Medulla oblongata (tissue), 1 donor: Measurements from ENCODE around the gene GOLGA5.
A peak's percentile ranks its signal among the peaks of the same experiment; 100 is the strongest.
"Not testable (repeated sequence)": the region's sequence is repeated elsewhere in the genome, so short reads cannot be mapped to it uniquely, and the experiment has no call there.

ENCODE experiments used
- DNase-seq: peaks from one replicate; pipeline ENCODE4 v3.0.0-alpha.2; 2015; ENCODE audit errors: extremely low spot score

GOLGA5 gene

DNA sequence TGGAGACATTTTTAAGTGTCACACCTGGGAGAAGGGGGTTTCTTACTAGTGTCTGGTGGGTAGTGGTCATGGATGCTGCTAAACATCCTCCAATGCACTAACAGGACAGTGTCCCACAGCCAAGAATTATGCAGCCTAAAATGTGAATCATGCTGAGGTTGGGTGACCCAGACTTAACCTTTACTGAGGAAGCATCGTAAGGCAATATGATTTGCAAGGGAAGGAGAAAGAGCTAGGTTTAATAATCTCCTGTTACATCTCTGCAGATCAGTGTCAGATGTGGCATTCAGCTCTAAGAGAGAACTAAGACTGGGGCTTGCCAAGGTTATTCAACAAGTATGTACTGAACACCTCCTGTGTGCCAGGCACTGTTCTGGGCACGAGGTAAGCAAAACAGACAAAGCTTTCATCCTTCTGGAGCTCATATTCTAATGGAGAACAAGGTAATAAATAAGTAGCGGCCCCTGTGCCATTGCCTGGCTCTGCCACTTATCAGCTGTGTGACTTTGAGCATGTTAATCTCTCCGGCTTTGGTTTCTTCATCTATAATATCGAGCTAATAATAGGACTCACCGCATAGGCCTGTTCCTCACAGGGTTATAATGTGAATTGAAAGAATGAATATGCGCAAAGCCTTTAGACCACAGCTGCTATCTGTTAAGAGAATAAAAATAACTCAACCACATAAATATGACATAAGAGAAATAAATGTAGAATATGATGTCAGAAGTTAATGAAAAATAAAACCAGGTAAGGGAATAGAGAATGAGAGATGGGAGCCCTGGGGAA is 13.5 kb upstream of the GOLGA5 start:
- no peak for DNase-seq

DNA sequence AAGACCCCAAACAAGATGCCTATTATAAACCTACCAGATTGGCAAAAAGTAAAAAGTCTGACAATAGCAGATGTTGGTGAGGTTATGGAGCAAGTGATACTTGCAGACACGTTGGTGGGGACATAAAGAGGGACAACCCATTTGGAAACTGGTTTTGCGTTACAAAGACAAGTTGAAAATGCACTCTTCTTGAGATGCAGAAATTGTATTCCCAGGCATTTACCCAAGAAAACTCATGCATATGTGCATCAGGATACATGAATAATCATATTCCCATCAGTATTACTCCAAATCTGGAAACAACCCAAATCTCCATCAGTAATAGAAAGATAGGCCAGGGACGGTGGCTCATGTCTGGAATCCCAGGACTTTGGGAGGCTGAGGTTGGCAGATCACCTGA is 12.8 kb upstream of the GOLGA5 start:
- DNase-seq, result no peak

DNA sequence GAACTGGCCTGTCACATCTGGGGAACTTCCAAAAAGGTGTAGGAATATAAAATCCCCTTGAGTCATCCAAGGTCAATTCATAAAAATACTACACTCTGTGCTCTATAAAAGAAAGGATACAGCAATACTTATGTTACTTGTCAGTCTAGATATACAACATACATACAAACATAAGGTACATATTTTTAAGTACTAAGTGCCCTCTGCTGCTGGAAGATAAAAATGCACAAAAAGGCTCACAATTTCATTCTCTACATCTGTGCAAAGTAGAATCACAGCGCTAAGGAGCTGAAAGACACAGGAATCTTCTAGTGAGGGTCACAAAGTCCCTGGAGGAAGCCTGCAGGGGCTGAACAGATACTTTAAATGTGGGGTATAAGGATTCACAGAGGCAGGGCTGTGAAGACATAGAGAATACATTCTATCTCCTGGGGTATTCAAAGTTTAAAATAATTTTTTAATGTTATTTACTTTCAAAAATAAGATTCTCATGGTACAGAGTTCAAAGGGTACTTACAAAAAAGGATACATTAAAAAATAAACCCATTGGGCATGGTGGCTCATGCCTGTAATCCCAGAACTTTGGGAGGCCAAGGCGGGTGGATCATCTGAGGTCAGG is 10.2 kb upstream of the GOLGA5 start:
- DNase-seq, result peak; percentile 73

DNA sequence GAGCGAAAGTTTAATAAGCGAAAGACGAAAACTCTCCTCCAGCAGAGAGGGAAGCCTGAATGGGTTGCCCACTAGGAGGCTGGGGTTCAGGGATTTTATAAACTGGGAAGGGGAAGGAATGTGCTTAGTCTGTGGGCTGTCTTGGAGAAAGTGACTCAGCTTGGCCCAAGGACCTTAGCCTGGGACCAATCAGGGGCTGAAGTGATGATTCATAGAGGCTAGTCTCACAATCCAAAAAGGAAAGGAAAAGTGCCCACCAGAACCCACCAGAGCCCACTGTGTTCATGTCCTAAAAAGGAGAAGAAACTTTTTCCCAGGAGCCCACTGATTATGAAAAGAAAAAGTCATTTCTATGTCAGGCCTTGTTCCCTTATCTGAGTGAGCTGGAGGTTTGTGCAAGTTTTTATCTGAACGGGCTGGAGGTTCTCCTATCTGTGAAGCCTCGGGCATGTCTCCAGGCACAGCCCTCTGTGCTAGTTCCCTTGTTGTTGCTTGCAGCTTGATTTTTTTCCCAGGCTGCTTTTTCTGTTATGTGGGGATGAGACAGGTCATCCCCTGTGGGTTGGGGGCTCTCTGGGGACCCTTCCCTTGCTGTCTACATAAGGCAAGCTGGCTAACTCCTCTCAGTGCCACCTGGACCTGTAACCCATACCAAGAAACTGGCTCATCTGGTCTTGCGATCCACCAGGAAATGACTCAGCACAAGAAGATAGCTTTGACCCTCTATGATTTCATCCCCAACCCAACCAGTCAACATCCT is 8.3 kb upstream of the GOLGA5 start:
- DNase-seq, result no peak

DNA sequence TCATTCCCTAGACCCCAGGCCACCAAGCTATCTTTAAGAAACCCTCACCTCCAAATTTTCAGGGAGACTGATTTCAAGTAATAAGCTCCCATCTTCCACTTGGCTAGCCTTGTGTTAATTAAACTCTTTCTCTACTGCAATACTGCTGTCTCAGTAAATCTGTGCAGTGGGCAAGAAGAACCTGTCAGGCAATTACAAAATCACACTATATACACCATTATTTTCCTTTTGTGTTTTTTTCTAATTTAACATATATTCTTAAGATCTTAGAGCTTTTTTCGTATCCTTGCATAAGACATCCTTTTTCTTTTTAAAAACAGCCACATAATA is 7.7 kb upstream of the GOLGA5 start:
- DNase-seq, result no peak

DNA sequence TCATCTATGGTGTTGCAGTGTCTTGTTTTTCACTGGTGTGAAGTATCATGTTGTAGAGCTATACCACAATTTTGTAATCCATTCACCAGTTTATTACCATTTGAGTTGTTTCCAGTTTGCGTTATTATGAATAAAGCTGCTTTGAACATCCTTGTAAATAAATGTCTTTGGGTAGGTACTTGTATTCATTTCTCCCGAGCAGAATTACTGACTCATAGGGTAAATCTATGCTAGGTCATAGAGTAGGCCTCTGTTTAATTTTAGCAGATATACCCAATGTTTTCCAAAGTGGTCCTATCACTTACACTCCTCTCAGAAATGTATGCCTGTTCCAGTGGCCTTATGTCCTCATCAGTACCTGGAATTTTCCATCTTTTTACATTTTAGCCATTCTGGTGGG is 6.6 kb upstream of the GOLGA5 start:
- DNase-seq, result no peak

DNA sequence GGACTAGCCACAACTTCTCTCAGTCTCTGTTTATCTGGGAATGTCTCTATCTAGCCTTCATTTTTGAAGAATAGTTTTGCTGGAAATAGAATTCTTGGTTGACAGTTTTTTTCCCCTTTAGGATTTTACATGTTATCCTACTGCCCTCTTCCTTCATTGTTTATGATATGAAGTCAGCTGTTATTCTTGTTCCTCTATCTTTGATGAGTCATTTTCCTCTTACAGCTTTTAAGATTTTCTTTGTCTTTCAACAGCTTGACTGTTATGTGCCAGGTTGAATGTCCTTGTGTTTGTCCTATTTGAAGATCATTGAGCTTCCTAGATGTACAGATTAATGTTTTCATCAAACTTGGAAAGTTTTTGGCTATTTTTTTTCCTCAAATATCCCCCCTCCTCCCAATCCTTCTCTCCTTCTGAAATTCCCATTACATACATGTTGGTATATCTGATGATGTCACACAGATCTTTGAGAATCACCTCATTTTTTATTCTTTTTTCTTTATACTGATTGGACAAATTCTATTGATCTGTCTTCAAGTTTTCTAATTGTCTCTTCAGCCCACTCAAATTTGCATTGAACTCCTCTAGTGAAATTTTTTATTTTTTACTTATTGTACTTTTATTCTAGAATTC is 4.5 kb upstream of the GOLGA5 start:
- DNase-seq, result no peak

DNA sequence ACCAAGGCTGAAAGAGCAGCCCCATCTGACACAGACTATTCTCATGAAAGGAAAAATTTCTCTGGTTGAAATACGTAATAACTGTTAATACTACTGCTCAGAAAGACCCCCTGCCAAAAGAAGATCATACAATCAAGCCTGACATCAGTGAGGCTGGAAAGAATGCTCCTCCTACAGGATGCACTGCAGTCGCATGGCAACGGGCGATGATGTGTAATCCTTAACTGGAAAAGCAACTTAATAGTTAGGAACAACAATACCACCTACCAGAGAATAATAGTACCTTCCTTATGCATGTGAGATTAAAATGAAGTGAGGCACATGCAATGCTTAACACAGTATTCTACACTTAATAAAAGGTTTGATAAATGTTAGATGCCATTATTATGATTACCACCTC is 1.2 kb upstream of the GOLGA5 start:
- DNase-seq, result no peak

DNA sequence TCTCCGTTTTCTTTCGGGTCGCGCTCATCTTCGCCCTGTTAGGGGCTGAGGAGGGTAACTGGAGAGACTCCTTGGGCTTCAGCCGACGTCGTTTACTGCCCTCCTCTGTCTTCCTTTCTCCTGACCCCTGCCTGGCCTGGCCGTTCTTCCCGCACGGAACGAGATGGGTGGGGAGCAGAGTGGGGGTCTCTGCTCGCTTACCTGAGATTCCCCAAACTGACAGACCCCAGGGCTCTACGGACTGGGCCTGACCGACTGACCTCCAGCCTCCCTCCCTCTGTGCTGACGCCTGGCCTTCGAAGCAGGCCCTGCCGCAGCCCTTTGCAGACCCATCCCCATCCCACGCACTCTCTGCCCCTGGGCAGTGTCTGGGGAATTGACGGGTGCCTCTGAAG is 439 bp downstream of the GOLGA5 start:
- DNase-seq, result no peak

DNA sequence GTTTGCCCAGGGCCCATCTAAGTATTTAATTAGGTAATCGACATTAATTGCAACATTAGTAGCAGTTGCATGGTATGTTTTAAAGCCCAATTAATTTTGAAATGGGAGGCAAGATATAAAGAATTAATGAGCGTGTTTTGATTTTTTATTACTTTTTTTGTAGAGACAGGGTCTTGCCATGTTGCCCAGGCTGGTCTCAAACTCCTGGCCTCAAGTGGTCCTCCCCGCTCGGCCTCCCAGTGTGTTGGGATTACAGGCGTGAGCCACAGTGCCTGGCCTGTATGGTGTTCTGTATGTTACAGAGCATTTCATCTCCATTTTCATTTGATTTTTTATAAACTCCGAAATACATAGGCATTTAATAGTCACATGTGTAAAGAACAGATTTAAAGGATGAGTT is 856 bp downstream of the GOLGA5 start:
- DNase-seq, result no peak

DNA sequence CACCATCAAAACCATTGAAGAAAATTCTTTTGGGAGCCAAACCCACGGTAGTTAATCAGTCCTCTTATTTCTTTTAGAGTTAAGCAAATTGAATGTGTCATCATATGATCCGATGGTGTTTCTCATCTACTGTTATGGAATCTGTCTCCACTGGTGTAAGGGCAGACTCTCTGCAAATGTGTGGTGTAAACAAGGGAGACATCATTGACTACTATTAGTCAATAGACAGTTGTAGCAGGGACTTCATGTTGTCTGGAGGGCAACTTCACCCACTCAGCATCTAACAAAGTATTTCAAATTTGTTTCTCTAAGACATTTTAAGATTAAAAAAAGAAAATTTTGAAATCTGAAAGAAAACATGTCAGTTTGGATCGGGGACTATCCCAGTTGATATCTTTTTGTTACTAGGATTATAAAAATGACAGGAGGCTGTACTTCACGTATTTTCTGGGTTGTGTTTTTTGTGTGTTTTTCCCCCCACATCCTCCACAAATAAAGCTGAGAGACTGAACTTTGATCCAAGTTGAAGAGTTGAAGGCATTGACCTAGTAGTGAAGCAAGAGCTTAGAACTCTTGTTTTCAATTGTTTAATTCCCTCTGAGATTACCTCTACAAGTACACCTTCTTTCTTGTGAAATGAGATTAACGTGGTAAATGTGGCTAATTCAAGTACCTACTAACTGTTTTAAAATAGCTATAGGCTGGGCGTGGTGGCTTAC is 4.0 kb downstream of the GOLGA5 start:
- DNase-seq, result no peak

DNA sequence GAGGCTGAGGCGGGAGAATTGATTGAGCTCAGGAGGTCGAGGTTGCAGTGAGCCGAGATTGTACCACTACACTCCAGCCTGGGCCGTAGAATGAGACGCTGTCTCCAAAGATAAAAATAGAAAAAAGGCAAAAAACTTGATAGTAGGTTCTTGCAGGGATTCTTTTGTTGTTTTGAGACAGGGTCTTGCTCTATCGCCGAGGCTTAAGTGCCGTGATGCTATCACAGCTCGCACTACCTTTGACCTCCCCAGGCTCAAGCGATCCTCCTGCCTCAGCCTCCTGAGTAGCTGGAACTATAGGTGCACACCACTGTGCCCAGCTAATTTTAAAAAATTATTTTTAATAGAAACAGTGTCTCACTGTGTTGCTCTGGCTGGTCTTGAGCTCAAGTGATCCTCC is 4.7 kb downstream of the GOLGA5 start:
- DNase-seq, result no peak

DNA sequence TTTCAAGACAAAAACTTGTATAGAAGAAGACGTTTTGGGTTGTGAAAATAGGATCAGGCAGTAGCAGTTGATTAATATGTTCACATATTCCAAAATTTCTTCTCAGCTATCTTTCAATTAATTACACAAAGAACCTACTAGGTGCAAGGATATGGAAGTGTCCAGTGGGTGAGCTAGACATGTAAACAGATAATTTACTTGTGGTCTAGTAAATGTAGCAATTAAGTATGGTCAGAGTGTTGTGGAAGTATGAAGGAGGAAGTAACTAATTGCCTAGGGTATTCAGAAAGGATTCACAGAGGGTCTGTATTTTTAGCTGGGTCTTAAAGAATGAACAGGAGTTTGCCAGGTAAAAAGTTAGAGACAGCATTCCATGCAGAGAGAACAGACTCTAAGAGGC is 5.9 kb downstream of the GOLGA5 start:
- no peak for DNase-seq

DNA sequence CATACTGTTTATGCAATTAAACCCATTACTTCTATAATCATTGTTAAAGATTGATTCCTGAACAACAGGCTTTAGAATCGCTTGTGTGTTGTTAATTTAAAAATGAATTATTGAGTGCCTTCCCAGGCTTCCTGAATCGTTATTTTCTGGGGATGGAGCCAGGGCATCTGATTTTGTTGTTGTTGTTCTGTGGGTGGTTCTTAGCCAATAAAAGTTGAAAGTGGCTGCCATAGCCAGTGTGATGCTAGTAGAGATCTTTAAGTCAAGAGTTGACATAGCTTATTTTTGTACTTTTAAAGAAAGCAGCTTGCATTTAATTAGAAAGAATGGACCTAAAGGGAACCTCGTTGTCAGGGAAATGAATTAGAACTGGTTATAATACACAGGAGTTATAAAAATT is 6.4 kb downstream of the GOLGA5 start:
- DNase-seq, result no peak

DNA sequence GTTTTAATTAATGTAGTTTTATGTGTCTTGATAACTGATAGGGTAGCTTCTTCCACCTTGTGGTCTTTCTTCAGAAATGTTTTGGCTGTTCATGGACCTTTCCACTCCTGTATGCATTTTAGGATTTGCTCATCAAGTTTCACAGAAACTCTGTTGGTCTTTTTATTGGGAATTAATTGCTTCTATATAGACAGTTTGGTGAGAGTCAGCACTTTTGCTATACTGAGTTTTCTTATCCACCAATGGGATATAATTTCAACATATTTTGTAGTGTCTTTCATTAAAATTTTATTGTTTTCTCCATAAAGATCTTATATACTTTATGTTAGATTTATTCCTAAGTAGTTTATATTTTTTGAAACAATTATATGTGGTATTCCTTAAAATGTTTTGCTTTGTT is 7.8 kb downstream of the GOLGA5 start:
- DNase-seq, result no peak

DNA sequence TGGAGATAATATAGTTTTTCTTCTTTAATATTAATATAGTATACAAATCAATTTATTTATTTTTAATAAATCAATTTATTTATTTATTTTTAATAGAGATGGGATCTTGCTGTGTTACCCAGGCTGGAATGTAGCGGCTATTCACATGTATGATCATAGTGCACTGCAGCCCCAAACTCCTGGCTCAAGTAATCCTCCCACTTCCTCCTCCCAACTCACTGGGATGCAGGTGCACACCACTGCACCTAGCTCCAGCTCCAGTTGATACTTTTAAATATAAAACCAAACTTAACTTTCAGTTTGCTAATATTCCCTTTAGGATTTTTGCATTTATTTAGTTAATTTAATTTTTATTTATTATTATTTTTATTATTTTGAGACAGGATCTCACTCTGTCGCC is 8.6 kb downstream of the GOLGA5 start:
- DNase-seq, result no peak

DNA sequence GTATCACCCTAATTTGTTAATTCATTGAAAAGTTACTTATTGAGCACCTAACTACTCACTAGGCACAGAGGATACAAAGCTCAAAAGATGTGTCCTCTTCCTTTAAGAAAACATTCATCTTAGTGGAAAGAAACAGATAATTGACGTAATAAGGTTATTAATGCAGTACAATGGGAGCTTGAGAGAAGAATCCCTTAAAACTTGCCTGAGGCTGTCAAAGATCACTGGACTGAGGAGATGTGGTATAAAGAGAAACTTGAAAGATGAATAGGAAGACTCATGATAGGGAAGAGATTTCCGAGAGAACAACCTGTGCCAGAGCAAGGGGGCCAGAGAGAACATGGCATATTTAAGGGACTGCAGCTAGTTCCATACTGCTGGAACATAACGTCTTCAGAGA is 19.1 kb downstream of the GOLGA5 start:
- no peak for DNase-seq

DNA sequence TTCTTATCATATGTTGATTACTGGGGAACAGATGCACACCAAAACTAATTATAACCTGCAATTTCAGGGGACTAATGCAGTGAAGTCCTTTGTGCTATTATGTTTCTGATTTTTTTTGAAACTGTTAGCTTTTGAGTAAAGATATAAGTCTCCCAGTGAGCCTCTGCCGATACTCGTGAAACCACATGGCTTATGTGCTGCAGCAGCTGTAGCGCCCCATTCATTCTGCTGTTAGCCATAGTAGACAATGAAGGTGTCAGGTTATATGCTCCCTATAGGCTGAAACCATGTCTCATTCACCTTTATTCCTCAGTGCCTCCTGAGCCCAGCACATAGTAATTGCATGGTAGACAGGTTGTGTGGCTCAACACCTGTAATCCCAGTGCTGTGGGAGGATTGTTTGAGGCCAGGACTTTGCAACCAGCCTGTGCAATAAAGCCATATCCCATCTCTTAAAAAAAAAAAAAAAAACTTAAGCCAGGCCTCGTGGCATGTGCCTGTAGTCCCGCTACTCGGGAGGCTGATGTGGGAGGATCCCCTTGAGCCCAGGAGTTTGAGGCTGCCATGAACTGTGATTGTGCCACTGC is 25.0 kb downstream of the GOLGA5 start:
- no peak for DNase-seq

DNA sequence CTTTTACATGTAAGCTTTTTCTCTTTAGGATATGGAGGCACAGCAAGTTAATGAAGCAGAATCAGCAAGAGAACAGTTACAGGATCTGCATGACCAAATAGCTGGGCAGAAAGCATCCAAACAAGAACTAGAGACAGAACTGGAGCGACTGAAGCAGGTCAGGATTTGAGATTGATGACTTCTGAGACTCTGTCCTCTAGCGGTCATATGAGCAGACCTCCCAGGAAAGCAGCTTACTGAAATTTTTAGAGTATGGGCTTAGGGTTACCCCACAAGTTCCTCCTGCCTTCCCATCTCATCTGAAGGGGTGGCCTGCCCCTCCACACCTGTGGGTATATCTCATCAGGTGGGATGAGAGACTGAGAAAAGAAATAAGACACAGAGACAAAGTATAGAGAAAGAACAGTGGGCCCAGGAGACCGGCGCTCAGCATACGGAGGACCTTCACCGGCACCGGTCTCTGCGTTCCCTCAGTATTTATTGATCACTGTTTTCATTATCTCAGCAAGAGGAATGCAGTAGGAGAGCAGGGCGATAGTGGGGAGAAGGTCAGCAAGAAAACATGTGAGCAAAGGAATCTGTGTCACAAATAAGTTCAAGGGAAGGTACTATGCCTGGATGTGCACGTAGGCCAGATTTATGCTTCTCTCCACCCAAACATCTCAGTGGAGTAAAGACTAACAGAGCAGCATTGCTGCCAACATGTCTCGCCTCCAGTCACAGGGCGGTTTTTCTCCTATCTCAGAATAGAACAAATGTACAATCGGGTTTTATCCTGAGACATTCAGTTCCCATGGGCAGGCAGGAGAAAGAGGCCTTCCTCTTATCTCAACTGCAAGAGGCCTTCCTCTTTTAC is 25.8 kb downstream of the GOLGA5 start:
- not testable (repeated sequence) for DNase-seq

DNA sequence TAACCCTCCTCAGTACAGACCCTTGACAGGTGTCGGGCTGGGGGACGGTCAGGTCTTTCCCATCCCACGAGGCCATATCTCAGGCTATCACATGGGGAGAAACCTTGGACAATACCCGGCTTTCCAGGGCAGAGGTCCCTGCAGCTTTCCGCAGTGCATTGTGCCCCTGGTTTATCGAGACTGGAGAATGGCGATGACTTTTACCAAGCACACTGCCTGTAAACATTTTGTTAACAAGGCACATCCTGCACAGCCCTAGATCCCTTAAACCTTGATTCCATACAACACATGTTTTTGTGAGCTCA is 26.4 kb downstream of the GOLGA5 start:
- DNase-seq, result not testable (repeated sequence)

DNA sequence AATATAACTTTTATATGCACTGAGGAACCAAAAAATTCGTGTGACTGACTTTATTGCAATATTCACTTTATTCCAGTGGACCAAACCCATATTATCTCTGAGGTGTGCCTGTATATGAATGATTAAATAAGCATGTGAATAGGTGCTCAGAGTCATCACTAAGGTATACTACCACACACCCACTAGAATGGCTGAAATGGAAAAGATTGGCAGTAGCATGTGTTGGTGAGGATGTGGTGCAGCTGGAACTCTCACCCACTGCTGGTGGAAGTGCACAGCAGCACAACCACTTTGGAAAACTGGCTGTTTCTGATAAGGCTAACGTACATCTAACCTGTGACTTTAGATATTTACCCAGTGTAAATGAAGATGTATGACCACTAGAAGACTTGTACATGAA is 36.8 kb downstream of the GOLGA5 start:
- DNase-seq, result no peak
